Erythroblast (primary cell): ENCODE data around the gene GPANK1.
"Not testable (repeated sequence)": the region's sequence is repeated elsewhere in the genome, so short reads cannot be mapped to it uniquely, and the experiment has no call there.

Source experiments
- DNase-seq, 2 experiments: peaks; one replicate each; lab custom pipeline; 2025; lab: John Stamatoyannopoulos, UW
- GATA1 ChIP-seq: IDR thresholded peaks from 2 replicates; pipeline ENCODE4 v1.6.1; 2011; ENCODE audit warnings: low read depth, mild to moderate bottlenecking, control low read depth, low read length, moderate library complexity
- POLR2A ChIP-seq: IDR thresholded peaks from 2 replicates; pipeline ENCODE4 v1.6.1; 2011; ENCODE audit warnings: mild to moderate bottlenecking, low read length

The GPANK1 gene

DNA sequence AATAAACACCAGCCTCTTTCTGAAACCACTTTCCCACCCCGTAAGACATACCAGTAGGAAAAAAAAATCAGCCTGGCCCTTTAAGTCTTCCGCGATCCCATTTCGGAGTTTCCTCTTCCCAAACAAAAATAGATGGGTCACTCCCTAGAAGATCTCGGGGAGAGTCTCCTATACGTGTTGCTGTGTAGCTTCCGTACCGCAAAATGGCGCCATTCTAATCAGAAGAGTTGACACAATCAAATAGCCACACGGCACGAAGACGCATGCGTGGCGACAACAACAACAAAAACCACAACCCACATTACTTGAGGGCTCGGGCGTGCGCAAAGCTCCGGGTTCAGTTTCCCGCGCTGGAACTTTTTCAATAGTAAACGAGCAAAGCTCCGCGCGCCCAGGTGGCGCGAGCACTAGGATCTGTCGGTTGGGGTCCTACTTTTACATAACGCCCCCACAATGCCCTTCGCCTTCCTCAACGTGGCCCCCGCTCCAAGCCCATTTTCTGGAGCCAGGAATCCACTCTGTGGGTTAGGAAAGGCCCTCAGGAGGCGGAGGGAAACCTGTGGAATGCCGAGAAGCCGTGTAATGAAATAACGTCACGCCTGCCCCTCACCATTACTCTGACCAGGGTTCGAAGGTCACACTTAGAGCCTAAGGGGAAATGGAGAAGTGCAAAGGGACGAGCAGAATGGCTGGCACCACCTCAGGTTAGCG, at the start of gene GPANK1:
GPANK1 (minus strand) TSS at position 208 of the 711 bp plus-strand sequence. CDS start 519 bp downstream, outside the sequence.
- TF ChIP-seq GATA1, result no peak
- TF ChIP-seq POLR2A, result peak; percentile 85
- DNase-seq, result peak; percentile 94 to 96

DNA sequence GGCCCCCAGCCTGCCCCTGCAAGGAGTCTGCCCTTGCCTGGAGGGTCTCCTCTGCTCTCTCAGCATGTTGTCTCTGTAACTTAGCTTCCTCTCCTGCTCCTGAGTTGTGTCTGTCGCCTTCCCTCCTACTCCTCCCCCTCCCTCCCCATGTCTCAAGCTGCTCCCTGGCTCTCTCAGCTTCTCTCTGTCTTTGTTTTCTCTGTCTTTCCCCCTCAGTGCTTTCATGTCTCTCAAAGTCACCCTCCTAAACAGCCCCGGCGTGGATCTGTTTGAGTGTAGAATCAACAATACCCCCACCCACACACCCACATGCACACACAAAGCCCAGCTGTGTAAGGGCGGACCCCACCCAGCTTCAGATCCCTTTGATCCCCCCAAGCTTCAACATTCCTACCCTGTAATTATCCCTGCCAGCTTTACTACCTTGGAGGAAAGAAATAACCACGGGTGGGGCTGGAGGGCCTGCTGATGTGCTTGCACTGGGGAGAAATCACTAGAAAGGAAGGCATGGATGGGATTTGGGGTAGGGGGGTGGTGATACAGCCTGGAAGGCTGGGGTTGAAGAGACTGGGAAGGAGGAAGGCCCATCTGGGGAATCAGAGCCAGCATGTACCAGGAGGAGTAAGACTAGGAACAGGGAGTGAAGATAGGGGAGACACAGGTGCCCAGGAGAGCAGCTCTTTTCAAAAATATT, 49.3 kb upstream of the GPANK1 start:
- TF ChIP-seq POLR2A, result no peak
- no peak for TF ChIP-seq GATA1
- no peak for DNase-seq

DNA sequence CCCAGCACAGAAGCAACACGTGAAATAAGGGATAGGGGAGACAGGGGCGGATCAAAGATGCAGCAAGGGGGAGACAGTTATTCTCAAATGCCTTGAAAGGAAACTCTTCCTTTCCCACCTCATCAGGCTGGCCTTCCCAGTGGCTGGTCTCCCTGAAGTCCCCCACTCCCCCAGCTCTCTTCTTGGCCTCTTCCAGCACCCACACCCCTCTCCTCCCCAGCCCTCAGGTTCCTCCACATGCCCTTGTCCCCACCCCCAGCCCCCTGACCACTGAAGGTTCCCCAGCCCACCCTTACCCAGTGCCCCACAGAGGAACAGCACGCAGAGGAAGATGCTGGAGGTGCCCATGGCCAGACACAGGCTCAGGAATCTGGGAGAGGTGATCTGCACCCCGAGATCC, 48.7 kb upstream of the GPANK1 start:
- no peak for TF ChIP-seq POLR2A
- no peak for TF ChIP-seq GATA1
- DNase-seq, result no peak

DNA sequence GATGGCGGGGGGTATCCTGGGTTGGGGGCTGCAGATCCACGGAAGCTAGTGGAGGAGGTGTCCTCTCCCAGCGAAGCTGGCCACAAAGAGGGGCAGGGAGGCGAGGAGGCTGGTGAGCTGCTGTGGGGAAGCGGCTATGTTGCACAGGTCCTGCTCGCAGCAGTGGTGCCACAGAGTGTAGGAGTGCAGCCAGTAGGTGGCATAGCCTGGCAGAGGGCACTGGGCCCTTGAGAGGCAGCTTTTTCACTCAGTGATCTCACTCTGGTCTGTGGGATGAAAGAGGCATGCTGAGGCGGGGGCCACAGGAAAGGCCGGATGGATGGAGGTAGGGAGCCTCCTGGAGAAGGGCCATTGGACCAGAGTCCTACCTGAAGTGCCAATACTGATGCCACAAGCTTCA, 47.5 kb upstream of the GPANK1 start:
- TF ChIP-seq POLR2A, result no peak
- TF ChIP-seq GATA1, result no peak
- DNase-seq, result no peak

DNA sequence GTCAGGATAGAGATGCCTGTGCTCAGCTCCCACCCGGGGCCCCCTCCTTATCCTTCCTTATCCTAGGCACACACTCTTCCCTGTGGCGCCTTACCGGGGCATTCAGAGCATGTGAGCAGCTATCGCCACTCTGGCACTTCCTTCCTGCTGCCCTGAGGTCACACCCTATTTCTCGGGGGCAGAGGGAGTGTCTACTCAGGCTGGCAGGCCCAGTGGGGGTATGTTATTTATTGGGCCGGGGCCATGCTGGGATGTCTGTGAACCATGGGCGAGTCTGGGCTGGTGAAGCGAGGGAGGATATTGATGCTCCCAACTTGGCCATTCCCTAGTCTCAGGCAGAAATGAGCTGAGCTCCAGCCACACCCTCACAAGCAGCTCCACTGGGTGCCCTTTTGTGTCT, 46.4 kb upstream of the GPANK1 start:
- peak; percentile 50 for TF ChIP-seq POLR2A
- no peak for TF ChIP-seq GATA1
- peak; percentile 45 to 57 for DNase-seq

DNA sequence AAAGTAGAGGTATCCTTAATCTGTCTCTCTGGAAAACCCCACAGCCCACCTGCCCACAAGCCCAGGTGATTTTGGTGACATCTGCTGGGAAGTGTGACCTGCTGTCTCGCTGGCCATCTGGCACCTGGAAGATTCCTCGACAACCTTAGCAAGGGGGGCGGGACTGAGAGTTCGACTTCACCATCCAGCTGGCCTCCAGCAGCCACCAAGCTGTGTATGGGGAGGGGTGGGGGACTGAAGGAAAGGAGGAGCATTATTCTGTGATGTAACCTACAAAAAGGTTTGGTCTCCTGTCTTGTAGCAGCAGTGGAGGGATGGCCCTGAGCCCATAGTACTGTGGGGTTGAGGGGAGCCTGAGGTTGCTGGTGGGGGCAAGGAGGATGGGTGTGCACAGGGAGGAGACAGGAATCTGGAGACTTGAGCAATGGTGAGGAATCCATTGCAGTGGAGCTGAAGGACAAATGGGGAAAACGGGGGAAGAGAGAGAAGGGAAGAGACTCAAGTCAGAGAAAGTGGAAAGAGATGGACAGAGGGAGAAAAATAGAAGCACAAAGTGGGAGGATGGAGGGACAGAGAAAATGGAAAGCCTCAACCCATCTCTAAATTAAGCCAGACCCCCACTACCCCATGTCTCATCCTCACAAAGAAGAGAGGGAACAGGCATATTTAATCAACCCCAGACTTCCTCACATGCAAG, 45.9 kb upstream of the GPANK1 start:
- TF ChIP-seq POLR2A, result no peak
- no peak for DNase-seq

DNA sequence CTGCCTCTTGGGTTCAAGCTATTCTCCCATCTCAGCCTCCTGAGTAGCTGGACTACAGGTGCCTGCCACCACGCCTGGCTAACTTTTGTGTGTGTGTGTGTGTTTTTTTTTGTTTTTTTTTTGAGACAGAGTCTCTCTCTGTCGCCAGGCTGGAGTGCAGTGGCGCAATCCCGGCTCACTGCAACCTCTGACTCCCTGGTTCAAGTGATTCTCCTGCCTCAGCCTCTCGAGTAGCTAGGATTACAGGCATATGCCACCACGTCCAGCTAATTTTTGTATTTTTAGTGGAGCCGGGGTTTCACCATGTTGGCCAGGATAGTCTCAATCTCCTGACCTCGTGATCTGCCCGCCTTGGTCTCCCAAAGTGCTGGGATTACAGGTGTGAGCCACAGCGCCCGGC, 44.4 kb upstream of the GPANK1 start:
- DNase-seq, result not testable (repeated sequence)

DNA sequence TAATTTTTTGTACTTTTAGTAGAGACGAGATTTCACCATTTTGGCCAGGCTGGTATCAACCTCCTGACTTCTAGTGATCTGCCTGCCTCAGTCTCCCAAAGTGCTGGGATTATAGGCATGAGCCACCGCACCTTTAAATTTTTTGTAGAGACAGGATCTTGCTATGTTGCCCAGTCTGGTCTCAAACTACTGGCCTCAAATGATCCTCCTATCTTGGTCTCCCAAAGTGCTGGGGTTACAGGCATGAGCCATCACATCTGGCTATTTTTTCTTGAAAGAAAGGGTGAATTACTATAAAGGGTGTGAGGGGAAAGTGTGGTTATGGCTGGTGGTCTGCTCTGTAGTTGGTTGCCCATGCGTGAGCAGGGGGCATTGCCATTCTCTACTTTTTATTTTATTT, 43.4 kb upstream of the GPANK1 start:
- TF ChIP-seq POLR2A (no peak), GATA1 (no peak)
- DNase-seq, result no peak

DNA sequence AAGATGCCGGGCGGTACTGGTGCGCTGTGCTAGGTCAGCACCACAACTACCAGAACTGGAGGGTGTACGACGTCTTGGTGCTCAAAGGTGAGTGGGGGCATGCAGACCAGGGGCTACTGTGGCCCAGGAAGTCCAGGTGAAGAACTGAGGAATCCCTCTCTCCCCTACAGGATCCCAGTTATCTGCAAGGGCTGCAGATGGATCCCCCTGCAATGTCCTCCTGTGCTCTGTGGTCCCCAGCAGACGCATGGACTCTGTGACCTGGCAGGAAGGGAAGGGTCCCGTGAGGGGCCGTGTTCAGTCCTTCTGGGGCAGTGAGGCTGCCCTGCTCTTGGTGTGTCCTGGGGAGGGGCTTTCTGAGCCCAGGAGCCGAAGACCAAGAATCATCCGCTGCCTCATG, 42.9 kb upstream of the GPANK1 start:
- TF ChIP-seq GATA1, result no peak
- TF ChIP-seq POLR2A, result no peak
- no peak for DNase-seq

DNA sequence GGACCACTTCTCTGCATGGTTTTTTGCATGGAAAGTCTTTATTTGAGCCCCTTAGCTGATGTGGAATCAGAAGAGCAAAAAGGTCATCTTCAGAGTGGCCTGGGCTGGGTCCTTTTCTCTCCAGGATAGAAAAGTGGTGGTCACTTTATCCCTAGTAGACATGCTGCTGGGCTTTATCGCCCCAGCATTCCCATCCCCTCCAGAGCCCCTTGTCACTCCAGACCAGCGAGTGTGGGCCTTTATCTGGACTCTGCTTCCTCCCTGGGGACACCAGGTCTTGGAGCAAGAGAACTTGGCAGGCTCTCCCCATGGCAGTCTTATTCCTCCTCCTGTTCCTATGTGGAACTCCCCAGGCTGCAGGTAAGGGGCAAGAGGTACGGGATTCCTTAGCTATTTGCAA, 41.8 kb upstream of the GPANK1 start, which contains the start of gene LY6G6F:
LY6G6F (plus strand) TSS at position 268 of the 400 bp plus-strand sequence; CDS start at position 309, 41 bp downstream.
- TF ChIP-seq GATA1 (no peak), POLR2A (no peak)
- no peak for DNase-seq

DNA sequence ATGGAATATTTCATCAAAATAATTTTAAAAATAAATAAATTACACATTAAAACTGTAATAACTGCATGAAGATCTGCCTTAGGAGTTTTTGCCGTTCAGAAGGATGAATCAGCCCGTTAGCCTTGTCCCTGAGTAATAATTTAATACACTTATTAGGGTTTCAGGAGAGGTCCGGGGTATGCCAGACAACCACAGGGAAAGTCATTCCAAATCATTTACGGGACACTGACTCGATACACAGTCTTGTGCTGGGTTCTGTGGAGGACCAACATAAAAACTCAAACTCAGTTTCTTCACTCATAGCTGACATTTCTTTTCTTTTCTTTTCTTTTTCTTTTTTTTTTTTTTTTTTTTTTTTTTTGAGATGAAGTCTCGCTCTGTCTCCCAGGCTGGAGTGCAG, 41.1 kb upstream of the GPANK1 start:
- no peak for DNase-seq
- TF ChIP-seq POLR2A (no peak), GATA1 (no peak)

DNA sequence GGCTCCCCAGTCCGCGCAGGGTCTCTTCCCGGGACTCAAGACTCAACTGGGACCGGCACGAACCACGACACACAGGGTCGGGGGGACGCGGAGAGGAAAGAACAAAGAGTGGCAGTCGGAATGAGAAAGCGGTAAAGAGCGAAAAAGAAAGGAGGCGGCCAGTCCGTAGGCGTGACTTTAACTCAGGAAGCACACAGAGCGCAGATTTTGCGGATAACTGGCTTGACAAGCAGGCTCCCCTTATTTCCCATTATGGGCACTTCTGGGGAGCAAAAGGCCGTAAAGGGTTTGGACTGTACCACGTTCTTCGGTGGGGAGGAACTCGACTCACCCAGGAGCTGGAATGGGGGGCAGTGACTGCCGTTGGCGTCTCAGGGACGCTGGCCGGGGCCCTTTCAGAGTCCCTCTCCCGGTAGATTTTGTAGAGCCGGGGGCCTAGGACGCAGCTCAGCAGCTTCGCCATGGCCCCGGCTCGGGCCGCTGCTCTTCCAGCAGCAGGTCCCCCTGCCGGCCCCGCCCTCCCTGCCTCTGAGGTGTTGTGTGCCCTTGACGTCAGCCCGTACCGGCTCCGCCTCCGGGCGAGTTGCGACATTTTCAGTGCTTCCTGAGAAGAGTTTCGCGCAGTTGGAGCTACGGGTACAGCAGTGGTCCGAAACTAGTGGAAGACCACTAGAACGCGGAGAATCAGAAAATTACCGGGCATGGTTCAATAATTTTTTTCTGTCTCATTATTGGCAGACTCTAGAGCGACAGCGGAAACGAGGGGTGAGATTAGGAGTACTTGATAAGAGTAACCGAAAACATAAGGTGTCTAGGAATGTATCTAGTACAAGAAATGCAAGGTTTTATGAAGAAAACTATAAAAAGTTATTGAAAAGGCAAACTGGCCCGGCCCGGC, 38.3 kb upstream of the GPANK1 start, which contains the start of gene ABHD16A:
ABHD16A (minus strand) TSS at position 506 of the 898 bp plus-strand sequence; CDS start at position 463, 43 bp downstream.
- DNase-seq, result peak; percentile 99
- no peak for TF ChIP-seq GATA1
- TF ChIP-seq POLR2A, result peak; percentile 96

DNA sequence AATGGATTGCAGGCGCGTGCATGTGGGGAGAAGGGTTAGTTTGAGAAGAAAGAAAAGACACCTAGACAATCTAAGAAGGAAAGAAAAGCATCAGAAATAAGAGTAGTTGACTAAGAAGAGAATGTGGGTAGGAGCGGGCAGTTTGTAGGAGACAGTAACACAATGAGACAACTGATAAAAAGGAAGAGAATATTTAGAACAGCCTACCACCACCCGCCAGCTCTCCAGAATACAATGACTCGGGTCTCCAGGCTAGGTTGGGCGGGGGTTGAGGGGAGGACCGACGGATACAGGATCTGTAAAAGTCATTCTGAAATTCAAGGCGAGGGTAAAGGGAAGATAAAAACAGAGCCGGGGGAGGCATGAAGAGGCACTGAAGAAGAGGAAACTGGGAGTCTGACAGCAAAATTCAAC, 37.6 kb upstream of the GPANK1 start:
- TF ChIP-seq POLR2A (no peak), GATA1 (no peak)
- DNase-seq, result peak; percentile 74 to 83
